Trophoblast cell (in vitro differentiated cells and primary cell): Measurements from ENCODE around the gene PPP1R12C.

ENCODE experiments used
- DNase-seq, 2 donors: peaks; one replicate each; pipeline ENCODE4 v3.0.0-alpha.2; 2016
- H2AFZ ChIP-seq: 2 replicates; pipeline ENCODE4 v1.6.1; 2013; ENCODE audit warnings: low read length, moderate library complexity, mild to moderate bottlenecking; ENCODE audit not compliant: insufficient read depth, poor library complexity
- H2AK5ac ChIP-seq: 2 replicates; pipeline ENCODE4 v1.6.1; 2013; ENCODE audit warnings: mild to moderate bottlenecking, low read length
- H2BK120ac ChIP-seq: 2 replicates; pipeline ENCODE4 v1.6.1; 2013; ENCODE audit warnings: low read length, mild to moderate bottlenecking, moderate library complexity; ENCODE audit not compliant: insufficient read depth, poor library complexity
- H2BK12ac ChIP-seq: 2 replicates; pipeline ENCODE4 v1.6.1; 2013; ENCODE audit warnings: mild to moderate bottlenecking, low read length, moderate library complexity
- H2BK5ac ChIP-seq: 2 replicates; pipeline ENCODE4 v1.6.1; 2013; ENCODE audit warnings: low read length, low read depth, moderate library complexity, mild to moderate bottlenecking; ENCODE audit not compliant: poor library complexity
- H3K14ac ChIP-seq: 2 replicates; pipeline ENCODE4 v1.6.1; 2013; ENCODE audit warnings: mild to moderate bottlenecking, low read length
- H3K18ac ChIP-seq: 2 replicates; pipeline ENCODE4 v1.6.1; 2013; ENCODE audit warnings: mild to moderate bottlenecking, low read length
- H3K23ac ChIP-seq: 2 replicates; pipeline ENCODE4 v1.6.1; 2013; ENCODE audit warnings: low read length
- H3K27ac ChIP-seq: 2 replicates; pipeline ENCODE4 v1.5.1; 2013; ENCODE audit warnings: low read depth, mild to moderate bottlenecking, inconsistent platforms, low read length, moderate library complexity
- H3K27me3 ChIP-seq: 2 replicates; pipeline ENCODE4 v1.6.1; 2013; ENCODE audit warnings: inconsistent platforms, mild to moderate bottlenecking, low read length, moderate library complexity; ENCODE audit not compliant: insufficient read depth
- H3K36me3 ChIP-seq, 2 experiments: 1 replicate in 1 of 2; 2 replicates in 1 of 2; pipeline ENCODE4 v1.6.1; 2013; ENCODE audit warnings: low read length in 2 of 2, mild to moderate bottlenecking in 2 of 2, moderate library complexity in 1 of 2; ENCODE audit not compliant: insufficient read depth in 2 of 2, control insufficient read depth in 1 of 2
- H3K4ac ChIP-seq: 2 replicates; pipeline ENCODE4 v1.6.1; 2013; ENCODE audit warnings: low read depth, mild to moderate bottlenecking, low read length, moderate library complexity
- H3K4me1 ChIP-seq, 2 experiments: 1 replicate in 1 of 2; 2 replicates in 1 of 2; pipeline ENCODE4 v1.6.1; 2013; ENCODE audit warnings: low read length in 2 of 2, mild to moderate bottlenecking in 2 of 2, moderate library complexity in 1 of 2; ENCODE audit not compliant: insufficient read depth in 2 of 2, control insufficient read depth in 1 of 2
- H3K4me2 ChIP-seq: 2 replicates; pipeline ENCODE4 v1.6.1; 2013; ENCODE audit warnings: inconsistent platforms, mild to moderate bottlenecking, low read length, moderate library complexity
- H3K4me3 ChIP-seq: 2 replicates; pipeline ENCODE4 v1.5.1; 2013; ENCODE audit warnings: mild to moderate bottlenecking, low read depth, low read length, inconsistent platforms
- H3K79me1 ChIP-seq: one replicate; pipeline ENCODE4 v1.6.1; 2013; ENCODE audit warnings: low read length
- H3K79me2 ChIP-seq: 2 replicates; pipeline ENCODE4 v1.6.1; 2013; ENCODE audit warnings: low read length, mild to moderate bottlenecking; ENCODE audit not compliant: control insufficient read depth, insufficient read depth, poor library complexity
- H3K9ac ChIP-seq: 2 replicates; pipeline ENCODE4 v1.6.1; 2013; ENCODE audit warnings: mild to moderate bottlenecking, low read length
- H3K9me3 ChIP-seq: 2 replicates; pipeline ENCODE4 v1.6.1; 2013; ENCODE audit warnings: low read depth, mild to moderate bottlenecking, control low read depth, inconsistent platforms, low read length; ENCODE audit not compliant: insufficient read depth
- H4K12ac ChIP-seq: 2 replicates; pipeline ENCODE4 v1.6.1; 2013; ENCODE audit warnings: low read depth, mild to moderate bottlenecking, low read length, moderate library complexity
- H4K8ac ChIP-seq: 2 replicates; pipeline ENCODE4 v1.6.1; 2013; ENCODE audit warnings: low read depth, mild to moderate bottlenecking, low read length, moderate library complexity
- H4K91ac ChIP-seq: one replicate; pipeline ENCODE4 v1.6.1; 2013; ENCODE audit warnings: low read depth, mild to moderate bottlenecking, low read length, moderate library complexity
- WGBS: extraction: QIAGEN DNeasy Blood & Tissue Kit; methylation state at CpG from one replicate; pipeline ENCODE4 v1.1.7; 2013; ENCODE audit warnings: missing lambda C conversion rate; ENCODE audit not compliant: insufficient read length, insufficient coverage; ENCODE audit errors: extremely low coverage; 5-methylcytosine and 5-hydroxymethylcytosine counted together

Gene PPP1R12C

DNA sequence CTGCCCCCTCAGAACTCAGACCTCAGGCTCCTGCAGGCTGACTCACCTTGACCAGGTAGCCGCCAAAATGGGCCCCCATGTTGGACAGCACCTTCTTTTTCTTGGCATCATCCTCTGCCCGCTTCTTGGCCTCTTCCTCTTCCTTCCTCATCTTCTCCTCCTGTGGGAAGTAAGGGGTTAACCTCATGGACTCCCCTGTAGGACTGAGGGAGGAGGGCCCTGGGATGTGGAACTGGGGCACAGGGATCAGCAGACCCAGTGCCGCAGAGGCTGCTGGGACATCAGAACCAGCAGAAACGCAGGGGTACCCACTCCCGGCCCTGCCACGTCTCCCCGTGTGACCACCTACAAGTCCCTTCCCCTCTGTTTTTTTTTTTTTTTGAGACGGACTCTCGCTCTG, 20.5 kb upstream of the PPP1R12C start:
- no peak overlapping the region for H3K4me3 ChIP-seq
- H3K4me2 ChIP-seq: no peak overlapping the region
- H4K8ac ChIP-seq: no peak overlapping the region
- no peak overlapping the region for H3K27ac ChIP-seq
- no peak overlapping the region for H3K23ac ChIP-seq
- no CpG with 5 or more reads among the region's 9 CpGs for WGBS
- H3K79me2 ChIP-seq: no peaks in the 10 kb centered on the region
- no peak overlapping the region for H3K14ac ChIP-seq
- H3K36me3 ChIP-seq: no peaks in the 10 kb centered on the region
- H3K18ac ChIP-seq: no peak overlapping the region
- peaks cover 1% of the 10 kb centered on the region for H3K9me3 ChIP-seq
- H3K9ac ChIP-seq: no peak overlapping the region
- H3K27me3 ChIP-seq: no peaks in the 10 kb centered on the region
- H2AK5ac ChIP-seq: no peak overlapping the region
- peaks cover 0 to 7% of the 10 kb centered on the region in 2 experiments for H3K4me1 ChIP-seq
- H2BK5ac ChIP-seq: no peak overlapping the region
- no peak for DNase-seq
- no peak overlapping the region for H2AFZ ChIP-seq
- no peak overlapping the region for H2BK120ac ChIP-seq
- no peak overlapping the region for H2BK12ac ChIP-seq
- no peak overlapping the region for H4K91ac ChIP-seq
- no peak overlapping the region for H3K4ac ChIP-seq
- no peak overlapping the region for H4K12ac ChIP-seq
- H3K79me1 ChIP-seq: no peaks in the 10 kb centered on the region

DNA sequence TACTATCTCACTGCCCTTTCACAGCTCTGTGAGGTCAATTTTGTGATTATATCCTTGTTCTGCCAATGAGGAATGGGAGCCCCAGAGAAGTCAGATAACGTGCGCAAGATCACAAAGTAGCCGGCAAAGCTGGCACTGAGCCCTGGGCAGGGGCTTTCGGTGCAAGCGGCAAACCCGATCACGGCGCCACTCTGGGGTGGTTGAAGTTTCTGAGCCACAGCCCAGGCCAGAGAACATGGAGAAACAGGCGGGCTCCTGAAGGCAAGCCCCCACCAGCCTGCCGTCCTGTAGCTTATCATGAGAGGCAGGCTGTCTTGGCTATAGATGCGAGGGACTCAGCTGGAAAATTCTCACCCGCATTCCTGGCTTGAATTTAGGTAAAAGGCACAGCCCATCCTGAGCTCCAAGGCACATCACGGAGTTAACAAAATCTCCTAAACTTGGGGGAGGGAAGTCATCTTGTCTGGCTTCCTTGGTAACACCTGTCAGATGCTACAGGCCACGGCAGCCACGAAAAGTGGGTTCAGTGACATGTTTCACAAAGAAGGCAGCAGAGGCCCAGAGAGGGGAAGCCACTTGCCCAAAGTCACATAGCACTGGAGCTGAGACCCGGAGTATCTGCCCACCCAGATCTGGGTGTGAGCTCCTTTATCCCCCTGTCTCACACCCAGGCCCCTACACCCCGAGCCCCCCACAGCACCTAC, 19.1 kb upstream of the PPP1R12C start:
- no peaks in the 10 kb centered on the region for H3K27me3 ChIP-seq
- no peak overlapping the region for H3K4me2 ChIP-seq
- no peak overlapping the region for H2AK5ac ChIP-seq
- H4K12ac ChIP-seq: no peak overlapping the region
- H2BK12ac ChIP-seq: no peak overlapping the region
- H3K36me3 ChIP-seq: no peaks in the 10 kb centered on the region
- no peak for DNase-seq
- H3K23ac ChIP-seq: no peak overlapping the region
- no peak overlapping the region for H4K8ac ChIP-seq
- H2AFZ ChIP-seq: no peak overlapping the region
- WGBS: no CpG with 5 or more reads among the region's 17 CpGs
- no peak overlapping the region for H4K91ac ChIP-seq
- no peaks in the 10 kb centered on the region for H3K79me2 ChIP-seq
- no peak overlapping the region for H3K18ac ChIP-seq
- H3K4me1 ChIP-seq: peaks cover 0 to 7% of the 10 kb centered on the region in 2 experiments
- no peak overlapping the region for H3K14ac ChIP-seq
- H2BK120ac ChIP-seq: no peak overlapping the region
- no peak overlapping the region for H2BK5ac ChIP-seq
- H3K9ac ChIP-seq: no peak overlapping the region
- no peaks in the 10 kb centered on the region for H3K79me1 ChIP-seq
- no peaks in the 10 kb centered on the region for H3K9me3 ChIP-seq
- H3K4ac ChIP-seq: no peak overlapping the region
- no peak overlapping the region for H3K4me3 ChIP-seq
- no peak overlapping the region for H3K27ac ChIP-seq

DNA sequence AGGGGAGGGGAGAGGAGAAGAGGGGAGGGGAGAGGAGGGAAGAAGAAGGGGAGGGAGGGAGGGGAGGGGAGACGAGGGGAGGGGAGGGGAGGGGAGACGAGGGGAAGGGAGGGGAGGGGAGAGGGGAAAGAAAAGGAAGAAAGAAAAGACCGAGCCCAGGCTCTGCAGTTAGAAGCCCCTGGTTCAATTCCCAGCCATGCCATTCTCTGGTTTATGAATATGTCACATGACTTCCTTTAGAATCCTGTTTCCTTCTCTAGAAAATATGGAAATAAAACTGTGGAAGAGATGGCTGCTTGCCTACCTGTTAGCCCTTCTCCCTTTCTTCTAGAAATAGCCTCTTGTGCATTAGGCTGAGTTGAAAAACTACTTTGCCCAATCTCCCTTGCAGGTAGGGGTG, 17.3 kb upstream of the PPP1R12C start:
- H3K4ac ChIP-seq: no peak overlapping the region
- no peak overlapping the region for H2BK5ac ChIP-seq
- no peaks in the 10 kb centered on the region for H3K27me3 ChIP-seq
- H3K18ac ChIP-seq: no peak overlapping the region
- no peak overlapping the region for H2AFZ ChIP-seq
- H3K4me2 ChIP-seq: no peak overlapping the region
- H2BK120ac ChIP-seq: no peak overlapping the region
- no peak overlapping the region for H2BK12ac ChIP-seq
- peaks cover 0 to 7% of the 10 kb centered on the region in 2 experiments for H3K4me1 ChIP-seq
- no peak overlapping the region for H3K27ac ChIP-seq
- H3K9me3 ChIP-seq: no peaks in the 10 kb centered on the region
- H3K23ac ChIP-seq: no peak overlapping the region
- no peak overlapping the region for H3K14ac ChIP-seq
- no peak overlapping the region for H4K91ac ChIP-seq
- no peaks in the 10 kb centered on the region for H3K36me3 ChIP-seq
- no peak overlapping the region for H4K12ac ChIP-seq
- no peak overlapping the region for H3K9ac ChIP-seq
- H3K4me3 ChIP-seq: no peak overlapping the region
- WGBS: no CpG with 5 or more reads among the region's 3 CpGs
- no peaks in the 10 kb centered on the region for H3K79me2 ChIP-seq
- no peaks in the 10 kb centered on the region for H3K79me1 ChIP-seq
- DNase-seq: no peak
- H2AK5ac ChIP-seq: no peak overlapping the region
- H4K8ac ChIP-seq: no peak overlapping the region

DNA sequence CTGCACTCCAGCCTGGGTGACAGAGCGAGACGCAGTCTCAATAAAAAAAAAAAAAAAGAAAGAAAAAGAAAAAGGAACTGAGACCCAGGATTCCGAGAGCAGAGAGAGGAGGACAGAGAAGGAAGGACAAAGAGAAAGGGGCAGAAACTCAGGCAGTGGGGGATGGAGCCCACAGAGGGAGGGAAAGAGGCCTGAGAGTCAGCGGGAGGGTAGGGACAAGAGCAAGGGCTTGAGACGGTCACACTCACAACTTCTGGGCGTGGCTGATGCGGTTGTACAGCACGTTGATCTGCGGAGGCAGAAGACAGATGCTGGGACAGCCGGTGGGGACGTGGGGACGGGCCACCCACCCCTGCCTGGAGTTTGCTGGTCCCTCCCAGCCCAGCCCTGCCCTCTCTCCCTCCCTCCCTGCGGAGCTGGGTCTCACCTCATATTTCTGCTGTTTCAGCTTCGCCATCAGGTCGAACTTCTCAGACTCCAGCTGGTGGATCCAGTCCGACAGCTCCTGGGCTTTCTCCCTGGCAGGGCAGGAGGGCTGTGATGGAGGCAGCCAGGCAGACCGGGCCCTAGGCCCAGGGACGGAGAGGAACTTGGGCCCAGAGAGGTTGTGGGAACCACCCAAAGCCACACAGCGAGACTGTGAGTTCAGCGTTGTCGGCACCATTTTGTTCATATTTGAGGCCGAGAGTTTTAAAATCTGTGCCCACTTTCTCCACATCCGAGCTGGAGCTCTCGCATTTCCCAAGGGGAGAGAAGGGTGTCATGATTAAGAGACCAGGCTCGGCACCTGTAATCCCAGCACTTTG, 16.4 kb upstream of the PPP1R12C start:
- no peak overlapping the region for H2BK12ac ChIP-seq
- DNase-seq: peak; percentile 48 to 68
- WGBS: no CpG with 5 or more reads among the region's 25 CpGs
- no peak overlapping the region for H2BK120ac ChIP-seq
- no peak overlapping the region for H3K4ac ChIP-seq
- no peak overlapping the region for H2BK5ac ChIP-seq
- no peak overlapping the region for H4K12ac ChIP-seq
- H3K27me3 ChIP-seq: no peaks in the 10 kb centered on the region
- no peak overlapping the region for H4K91ac ChIP-seq
- H3K9ac ChIP-seq: no peak overlapping the region
- H3K9me3 ChIP-seq: no peaks in the 10 kb centered on the region
- H3K36me3 ChIP-seq: no peaks in the 10 kb centered on the region
- H3K4me1 ChIP-seq: peaks cover 0 to 7% of the 10 kb centered on the region in 2 experiments
- H3K79me2 ChIP-seq: no peaks in the 10 kb centered on the region
- no peak overlapping the region for H2AFZ ChIP-seq
- no peak overlapping the region for H3K23ac ChIP-seq
- no peak overlapping the region for H3K14ac ChIP-seq
- no peak overlapping the region for H3K4me2 ChIP-seq
- H3K4me3 ChIP-seq: no peak overlapping the region
- H3K18ac ChIP-seq: no peak overlapping the region
- H3K27ac ChIP-seq: no peak overlapping the region
- H2AK5ac ChIP-seq: no peak overlapping the region
- no peak overlapping the region for H4K8ac ChIP-seq
- no peaks in the 10 kb centered on the region for H3K79me1 ChIP-seq
